DMS53 (cell line): ENCODE results near the gene UTS2R.
A peak's percentile ranks its signal among the peaks of the same experiment; 100 is the strongest.
"Not testable (repeated sequence)": the region's sequence is repeated elsewhere in the genome, so short reads cannot be mapped to it uniquely, and the experiment has no call there.

Source experiments
- DNase-seq: peaks from one replicate; lab custom pipeline; 2025; lab: John Stamatoyannopoulos, UW

Gene UTS2R

DNA sequence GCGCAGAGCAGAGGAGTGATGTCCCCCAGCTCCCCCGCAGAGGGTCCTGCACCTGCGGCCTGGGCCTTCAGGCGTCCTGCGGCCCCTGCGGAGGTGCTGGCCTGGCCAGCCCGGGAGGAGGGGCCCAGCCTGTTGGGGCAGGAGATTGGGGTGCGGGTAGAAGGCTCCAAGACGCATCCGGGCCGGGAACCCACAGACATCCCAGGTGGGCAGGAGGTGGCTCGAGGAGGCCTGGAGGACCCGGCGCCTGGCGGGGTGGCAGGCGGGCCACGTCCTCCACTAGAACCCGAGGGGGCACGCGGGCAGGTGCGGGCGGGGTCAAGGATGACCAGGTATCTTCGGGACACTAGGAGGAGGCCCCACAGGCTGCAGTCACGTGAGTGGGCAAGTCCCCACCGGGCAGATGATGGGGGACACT, 37.4 kb upstream of the UTS2R start:
- peak; percentile 58 for DNase-seq

DNA sequence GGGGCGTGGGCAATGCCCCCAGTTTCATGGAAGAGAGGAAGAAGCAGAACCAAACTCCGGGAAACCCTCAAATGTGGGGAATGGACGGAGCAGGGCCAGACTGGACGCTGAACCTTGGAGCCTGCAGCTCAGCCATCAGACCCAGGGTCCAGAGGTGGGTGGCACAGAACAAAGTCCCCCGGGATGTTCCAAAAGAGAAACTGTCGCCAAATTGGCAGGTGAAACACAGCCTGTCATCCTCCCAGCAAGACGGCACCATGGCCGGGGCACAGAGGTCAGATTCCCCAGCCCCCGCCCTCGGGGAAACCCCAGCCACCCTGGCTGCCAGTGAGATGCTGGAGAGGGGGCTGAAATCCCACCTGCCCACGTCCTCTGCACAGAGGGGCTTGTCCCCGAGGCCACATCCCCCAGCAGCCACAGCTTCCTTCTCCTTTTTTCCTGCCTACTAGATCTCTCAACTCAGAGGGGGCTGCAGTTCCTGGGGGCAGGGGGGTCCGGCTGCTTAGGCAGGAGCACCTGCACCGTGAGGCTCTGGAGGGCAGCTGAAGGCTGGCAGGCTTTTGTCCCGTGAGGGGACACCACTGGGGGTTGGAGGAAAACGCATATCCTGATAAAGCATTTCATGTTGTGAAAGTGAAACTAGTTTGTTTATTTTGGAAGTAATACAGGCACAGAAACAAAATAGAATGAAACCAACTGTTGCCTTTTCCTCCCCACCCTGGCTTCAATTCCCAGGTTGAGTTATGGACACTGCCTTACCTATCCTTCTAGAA, 36.8 kb upstream of the UTS2R start:
- peak; percentile 62 for DNase-seq

DNA sequence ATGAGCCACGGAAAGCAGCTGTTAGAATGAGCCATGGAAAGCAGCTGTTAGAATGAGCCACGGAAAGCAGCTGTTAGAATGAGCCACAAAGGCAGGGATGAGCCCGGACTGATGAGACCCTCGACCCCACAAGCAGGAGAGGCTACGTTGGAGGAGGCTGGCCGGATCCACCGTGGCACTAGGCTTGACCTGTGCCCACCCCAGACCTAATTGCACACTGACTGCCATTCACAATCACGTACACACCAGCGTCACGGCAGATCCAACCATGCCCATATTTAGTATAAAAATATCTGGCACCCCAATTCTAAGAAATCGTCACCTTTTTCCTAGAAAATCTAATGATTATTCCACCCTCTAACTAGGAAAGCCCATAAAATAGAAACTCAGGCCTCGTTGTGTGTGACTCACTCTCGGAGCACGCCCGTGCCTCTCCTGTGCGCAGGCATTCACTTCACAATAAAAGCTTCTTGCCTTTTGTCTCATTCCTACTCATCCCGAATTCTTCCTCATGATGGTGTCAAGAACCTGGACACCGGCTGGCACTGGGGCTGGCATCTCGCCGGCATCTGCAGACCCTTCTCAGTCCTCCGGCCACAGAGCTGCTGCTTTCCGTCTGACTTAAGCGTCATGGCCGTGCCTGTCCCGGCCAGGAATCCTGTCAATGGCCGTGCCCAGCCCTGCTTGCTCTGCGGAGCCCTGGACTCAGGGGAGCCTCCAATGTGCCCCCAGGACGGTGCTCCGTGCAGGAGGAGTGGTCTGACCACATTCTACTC, 32.5 kb upstream of the UTS2R start:
- peak; percentile 82 for DNase-seq

DNA sequence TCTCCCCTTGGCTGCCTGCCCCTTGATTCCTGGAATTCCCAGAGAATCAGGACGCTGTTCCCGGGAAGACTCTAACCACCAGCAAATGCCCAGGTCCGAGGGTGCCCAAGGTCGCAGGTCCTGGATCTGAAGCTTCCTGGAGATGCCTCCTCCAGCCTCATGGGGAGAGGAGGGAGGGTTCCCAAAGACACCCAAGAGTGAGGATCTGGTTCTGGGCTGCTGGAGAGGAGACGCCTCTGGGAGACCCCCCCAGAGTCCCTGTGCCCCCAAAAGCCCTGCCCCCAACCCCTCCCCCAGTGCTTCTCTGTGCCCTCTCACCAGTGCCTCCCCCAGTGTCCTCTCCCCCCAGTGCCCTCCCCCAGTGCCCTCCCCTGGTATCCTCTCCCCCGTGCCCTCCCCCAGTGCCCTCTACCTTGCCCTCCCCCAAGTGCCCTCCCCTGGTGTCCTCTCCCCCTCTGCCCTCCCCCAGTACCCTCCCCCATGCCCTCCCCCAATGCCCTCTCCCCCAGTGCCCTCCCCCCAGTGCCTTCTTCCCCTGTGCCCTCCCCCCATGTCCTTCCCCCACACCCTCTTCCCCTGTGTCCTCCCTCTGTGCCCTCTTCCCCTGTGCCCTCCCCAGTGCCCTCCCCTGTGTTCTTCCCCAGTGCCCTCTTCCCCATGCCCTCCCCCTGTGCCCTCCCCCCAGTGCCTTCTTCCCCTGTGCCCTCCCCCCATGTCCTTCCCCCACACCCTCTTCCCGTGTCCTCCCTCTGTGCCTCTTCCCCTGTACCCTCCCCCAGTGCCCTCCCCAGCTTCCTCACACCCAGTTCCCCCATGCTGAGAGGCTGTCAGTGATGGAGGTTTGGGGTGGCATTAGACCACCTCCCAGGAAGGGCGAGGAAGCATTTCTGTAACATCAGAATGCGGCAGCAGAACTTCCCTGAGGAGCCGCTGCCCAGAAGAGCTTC, 31.7 kb upstream of the UTS2R start:
- DNase-seq = peak; percentile 65

- DNase-seq = no peak
Observed at GRCh38 chr17:82342361-82343079, 29.0 kb upstream of the UTS2R start.

DNA sequence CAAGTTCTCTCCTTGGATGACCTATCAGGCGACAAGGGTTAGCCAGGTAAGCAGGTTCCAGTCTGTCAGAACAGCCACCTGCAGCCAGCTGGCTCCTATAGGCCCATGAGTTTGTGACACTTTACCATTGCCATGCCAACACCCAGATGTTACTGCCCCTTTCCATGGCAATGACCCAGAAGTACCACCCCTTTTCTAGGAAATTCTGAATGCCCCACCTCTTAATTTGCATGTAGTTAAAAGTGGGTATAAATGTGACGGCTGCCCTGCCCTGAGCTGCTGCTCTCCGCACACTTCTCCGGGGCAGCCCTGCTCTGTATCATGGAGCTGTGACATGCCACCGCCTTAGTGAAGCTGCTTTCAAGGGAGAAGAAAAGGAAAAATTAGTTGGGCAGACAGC, 28.0 kb upstream of the UTS2R start:
- DNase-seq = peak; percentile 54

DNA sequence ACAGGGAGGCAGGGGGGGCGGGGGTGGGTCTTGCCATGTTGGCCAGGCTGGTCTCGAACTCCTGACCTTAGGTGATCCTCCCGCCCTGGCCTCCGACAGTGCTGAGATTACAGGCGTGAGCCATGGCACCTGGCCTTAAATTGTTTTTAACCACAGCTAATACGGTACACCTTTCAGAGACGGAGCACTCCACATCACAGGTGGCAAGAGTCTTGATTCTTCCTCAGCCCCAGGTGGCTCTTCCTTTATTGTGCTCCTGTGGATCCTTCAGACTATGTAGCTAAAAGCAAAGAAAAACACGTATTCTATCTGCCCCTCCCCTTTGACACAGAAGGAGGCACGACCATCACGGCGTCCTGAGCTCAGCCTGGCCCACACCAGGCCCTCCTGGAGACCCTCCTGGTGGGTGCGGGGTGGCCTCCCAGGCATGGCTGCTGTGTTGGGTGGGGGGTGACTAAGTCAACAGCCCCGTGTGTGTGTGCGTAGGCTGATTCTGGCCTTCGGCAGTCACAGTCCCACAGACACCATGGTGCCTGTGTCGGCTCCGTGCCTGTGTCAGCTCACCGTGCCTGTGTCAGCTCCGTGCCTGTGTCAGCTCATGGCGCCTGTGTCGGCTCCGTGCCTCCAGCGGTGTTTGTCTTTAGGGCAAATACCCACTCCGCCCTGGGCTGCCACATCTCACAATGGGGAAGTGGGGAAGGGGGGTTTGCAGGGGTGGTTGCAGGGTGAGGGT, 27.2 kb upstream of the UTS2R start:
- no peak for DNase-seq

GRCh38 chr17:82345151-82345976, 26.2 kb upstream of the UTS2R start:
- DNase-seq = no peak

GRCh38 chr17:82346342-82347300, 24.9 kb upstream of the UTS2R start:
- DNase-seq = no peak

DNA sequence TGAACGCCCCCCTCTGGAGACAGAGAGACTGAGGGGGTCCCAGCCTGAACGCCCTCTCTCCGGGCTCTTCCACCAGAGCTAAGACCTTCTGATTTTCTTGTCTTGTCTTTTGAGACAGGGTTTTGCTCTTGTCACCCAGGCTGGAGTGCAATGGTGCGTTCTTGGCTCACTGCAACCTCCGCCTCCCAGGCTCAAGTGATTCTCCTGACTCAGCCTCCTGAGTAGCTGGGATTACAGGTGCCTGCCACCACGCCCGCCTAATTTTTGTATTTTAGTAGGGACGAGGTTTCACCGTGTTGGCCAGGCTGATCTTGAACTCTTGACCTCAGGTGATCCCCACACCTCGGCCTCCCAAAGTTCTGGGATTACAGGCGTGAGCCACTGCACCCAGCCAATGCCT, 23.6 kb upstream of the UTS2R start:
- DNase-seq = not testable (repeated sequence)

DNA sequence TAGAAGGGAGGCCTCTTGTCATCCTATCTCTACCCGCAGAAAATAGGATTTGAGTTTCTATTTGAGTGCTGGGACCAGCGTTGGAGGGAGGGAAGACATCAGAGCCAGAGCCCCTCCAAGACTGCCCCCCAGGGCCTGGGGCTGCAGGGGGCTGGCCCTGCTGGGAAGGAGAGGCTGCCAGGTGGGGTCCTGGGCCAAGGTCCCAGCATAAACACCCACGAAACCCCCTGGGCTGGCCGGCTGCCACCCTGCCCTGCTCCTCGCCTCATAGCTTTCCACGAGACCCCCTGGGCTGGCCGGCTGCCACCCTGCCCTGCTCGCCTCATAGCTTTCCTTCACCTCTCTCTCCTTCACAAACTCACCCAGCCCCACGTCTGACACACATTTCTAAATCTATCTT, 23.1 kb upstream of the UTS2R start:
- DNase-seq = no peak

DNA sequence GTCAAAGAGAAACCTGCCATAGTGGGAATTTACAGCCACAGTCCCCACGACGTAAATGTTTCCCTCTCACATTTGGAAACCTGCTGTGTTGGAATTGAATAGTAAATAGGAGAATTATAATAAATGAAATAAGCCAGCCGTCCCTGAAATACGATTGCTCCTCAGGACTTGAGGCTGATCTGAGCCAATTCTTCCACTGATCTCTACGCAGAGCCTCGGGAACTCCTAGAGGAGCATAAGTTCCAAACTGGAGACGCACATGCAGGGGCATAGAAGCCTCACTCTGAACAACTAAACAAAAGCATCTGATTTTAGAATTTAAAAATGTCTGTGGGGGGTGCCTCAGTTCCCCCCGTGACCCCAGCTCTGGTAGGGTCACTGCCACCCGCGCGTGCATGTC, 22.7 kb upstream of the UTS2R start:
- no peak for DNase-seq

DNA sequence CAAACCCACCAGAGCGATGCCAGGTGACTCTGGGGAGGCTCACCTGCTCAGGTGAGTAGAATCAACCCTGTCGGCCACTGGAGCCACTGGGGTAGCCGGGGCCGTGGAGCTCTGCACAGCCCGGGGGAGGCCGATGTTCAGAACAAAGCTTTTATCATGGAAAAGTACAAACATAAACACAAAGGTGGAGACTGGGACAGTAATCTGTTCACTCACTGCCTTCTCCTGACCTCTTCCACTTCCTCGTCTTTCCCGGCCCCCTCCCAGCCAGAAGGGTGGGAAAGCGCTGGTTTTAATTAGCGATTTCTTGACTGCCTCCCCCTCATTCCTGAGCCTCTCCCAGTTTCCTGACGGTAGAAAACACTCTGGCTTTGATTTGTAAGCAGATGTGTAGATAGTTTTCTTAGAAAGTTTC, 22.3 kb upstream of the UTS2R start:
- DNase-seq = no peak

- DNase-seq = no peak
Observed at GRCh38 chr17:82350182-82351030, 21.2 kb upstream of the UTS2R start.

- DNase-seq = peak; percentile 55
Observed at GRCh38 chr17:82351254-82351712, 20.3 kb upstream of the UTS2R start.

- DNase-seq = peak; percentile 96
Observed at GRCh38 chr17:82351713-82352488, 19.7 kb upstream of the UTS2R start.

- no peak for DNase-seq
Observed at GRCh38 chr17:82353484-82353883, 18.1 kb upstream of the UTS2R start.
